Adrenal gland (tissue), 5 donors: ENCODE measurements around the gene LAPTM4A.

Experiments used
- POLR2A ChIP-seq, 2 donors: fragments of 450-650 bp; IDR thresholded peaks; one replicate each; pipeline ENCODE4 v1.6.1; 2017; ENCODE audit warnings: antibody characterized with exemption in 2 of 2, mild to moderate bottlenecking in 2 of 2, moderate library complexity in 1 of 2
- TF ChIP-seq, protein P1 (sequence below), 6 experiments: fragments of 450-650 bp in 4 of 6; fragments of 200-600 bp in 2 of 6; sonication (generic) in 1 of 6; IDR thresholded peaks; 1 replicate in 5 of 6; 2 replicates in 1 of 6; pipeline versions ENCODE4 v1.5.1 to v1.8.0; 2016 to 2021; ENCODE audit warnings: antibody characterized with exemption in 6 of 6, mild to moderate bottlenecking in 2 of 6, moderate library complexity in 1 of 6
- donor health status: DM: no; HTN: no; CAD: no.

DNA sequence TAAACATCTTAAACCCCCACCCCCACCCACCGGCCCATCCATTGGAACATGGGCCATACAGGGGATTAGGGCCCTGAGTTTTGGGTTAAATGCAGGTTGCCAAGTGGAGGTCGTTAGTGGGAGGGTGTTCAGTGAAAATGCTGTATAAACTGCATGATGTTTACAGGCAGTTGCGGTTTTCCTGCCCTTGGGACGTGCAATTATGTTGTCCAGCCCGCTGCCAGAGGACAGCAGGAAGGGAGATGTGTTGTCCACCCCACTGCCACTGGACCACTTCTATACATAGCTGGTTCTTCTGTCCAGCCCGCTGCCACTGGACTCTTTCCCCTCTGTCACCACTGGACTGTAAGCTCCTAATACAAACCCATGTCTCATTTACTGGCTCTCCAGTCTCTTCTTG lies 2.7 kb upstream of the LAPTM4A start:
- TF ChIP-seq, protein P1, sequence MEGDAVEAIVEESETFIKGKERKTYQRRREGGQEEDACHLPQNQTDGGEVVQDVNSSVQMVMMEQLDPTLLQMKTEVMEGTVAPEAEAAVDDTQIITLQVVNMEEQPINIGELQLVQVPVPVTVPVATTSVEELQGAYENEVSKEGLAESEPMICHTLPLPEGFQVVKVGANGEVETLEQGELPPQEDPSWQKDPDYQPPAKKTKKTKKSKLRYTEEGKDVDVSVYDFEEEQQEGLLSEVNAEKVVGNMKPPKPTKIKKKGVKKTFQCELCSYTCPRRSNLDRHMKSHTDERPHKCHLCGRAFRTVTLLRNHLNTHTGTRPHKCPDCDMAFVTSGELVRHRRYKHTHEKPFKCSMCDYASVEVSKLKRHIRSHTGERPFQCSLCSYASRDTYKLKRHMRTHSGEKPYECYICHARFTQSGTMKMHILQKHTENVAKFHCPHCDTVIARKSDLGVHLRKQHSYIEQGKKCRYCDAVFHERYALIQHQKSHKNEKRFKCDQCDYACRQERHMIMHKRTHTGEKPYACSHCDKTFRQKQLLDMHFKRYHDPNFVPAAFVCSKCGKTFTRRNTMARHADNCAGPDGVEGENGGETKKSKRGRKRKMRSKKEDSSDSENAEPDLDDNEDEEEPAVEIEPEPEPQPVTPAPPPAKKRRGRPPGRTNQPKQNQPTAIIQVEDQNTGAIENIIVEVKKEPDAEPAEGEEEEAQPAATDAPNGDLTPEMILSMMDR (IDR thresholded peaks at IDR 0.05): no peak
- TF ChIP-seq POLR2A (IDR thresholded peaks at IDR 0.05): no peak
